Measurements from ENCODE around the gene EPHB2.

EPHB2 gene

GRCh38 chr1:22816803-22817202 is 106.2 kb downstream of the EPHB2 start:
- H4K8ac ChIP-seq (ENCODE audit: low read length) = no peak overlapping the region
- peaks cover 54% of the 10 kb centered on the region for H3K79me1 ChIP-seq (replicated peaks; ENCODE audit: low read length, poor library complexity, severe bottlenecking)
- WGBS = 87% methylated on average over 5 of the region's 5 CpGs
- no peak overlapping the region for H3K4ac ChIP-seq (ENCODE audit: low read depth in 1 of 2, low read length in 2 of 2)
- H3K4me3 ChIP-seq (ENCODE audit: insufficient read depth in 1 of 2, low read depth in 1 of 2, low read length in 2 of 2) = no peak overlapping the region
- no peak overlapping the region for H2BK15ac ChIP-seq (ENCODE audit: low read depth, poor library complexity, severe bottlenecking)
- no peak overlapping the region for H2AFZ ChIP-seq (ENCODE audit: low read depth, low read length)
- no peak overlapping the region for H3K23ac ChIP-seq (ENCODE audit: low read length in 2 of 2)
- H2BK12ac ChIP-seq (ENCODE audit: low read length in 2 of 2) = peak overlapping the region; percentile 28 to 59
- no peaks in the 10 kb centered on the region for H3K9me3 ChIP-seq (ENCODE audit: control insufficient read depth, low read length)
- no peak for DNase-seq
- H4K91ac ChIP-seq (ENCODE audit: low read length) = no peak overlapping the region
- peaks cover 0 to 38% of the 10 kb centered on the region in 2 experiments for H3K36me3 ChIP-seq (ENCODE audit: control insufficient read depth in 1 of 2, insufficient read depth in 2 of 2, low read depth in 1 of 2, low read length in 2 of 2)
- H2BK5ac ChIP-seq (ENCODE audit: low read depth, low read length, poor library complexity, severe bottlenecking) = no peak overlapping the region
- no peak overlapping the region for H3K27ac ChIP-seq (ENCODE audit: low read length, poor library complexity, severe bottlenecking)
- no peak overlapping the region for H2BK120ac ChIP-seq (ENCODE audit: low read depth, low read length)
- H3K18ac ChIP-seq (ENCODE audit: low read depth in 1 of 2, low read length in 2 of 2) = no peak overlapping the region
- H3K14ac ChIP-seq (ENCODE audit: low read length in 2 of 2) = no peak overlapping the region
- H2AK5ac ChIP-seq (ENCODE audit: low read length, severe bottlenecking) = no peak overlapping the region
- H3K4me1 ChIP-seq (ENCODE audit: control insufficient read depth, insufficient read depth, low read depth, low read length) = peaks cover 12% of the 10 kb centered on the region
- no peak overlapping the region for H3K9ac ChIP-seq (ENCODE audit: low read length)
- peaks cover 0 to 8% of the 10 kb centered on the region in 2 experiments for H3K27me3 ChIP-seq (ENCODE audit: control insufficient read depth in 1 of 2, insufficient read depth in 1 of 2, low read length in 2 of 2)
- no peak overlapping the region for H3K4me2 ChIP-seq (ENCODE audit: low read length, poor library complexity, severe bottlenecking)

GRCh38 chr1:22817462-22817861 is 106.8 kb downstream of the EPHB2 start:
- Histone ChIP-seq H3K14ac (ENCODE audit: low read length in 2 of 2) (no peak overlapping the region), H3K4ac (ENCODE audit: low read depth in 1 of 2, low read length in 2 of 2) (peak overlapping the region in 1 of 2 experiments; percentile 63)
- WGBS = 95% methylated on average over 5 of the region's 5 CpGs

GRCh38 chr1:22818061-22818770 is 107.6 kb downstream of the EPHB2 start:
- DNase-seq = no peak

More at GRCh38 chr1:22817462-22817861, 106.8 kb downstream of the EPHB2 start:
- H2BK12ac ChIP-seq (ENCODE audit: low read length in 2 of 2) = peak overlapping the region in 1 of 2 experiments; percentile 52
- no peak overlapping the region for H3K4me2 ChIP-seq (ENCODE audit: low read length, poor library complexity, severe bottlenecking)
- no peak overlapping the region for H2AFZ ChIP-seq (ENCODE audit: low read depth, low read length)
- H3K18ac ChIP-seq (ENCODE audit: low read depth in 1 of 2, low read length in 2 of 2) = peak overlapping the region; percentile 2 to 91
- peaks cover 12% of the 10 kb centered on the region for H3K4me1 ChIP-seq (ENCODE audit: control insufficient read depth, insufficient read depth, low read depth, low read length)
- no peak overlapping the region for H3K9ac ChIP-seq (ENCODE audit: low read length)
- peaks cover 53% of the 10 kb centered on the region for H3K79me1 ChIP-seq (replicated peaks; ENCODE audit: low read length, poor library complexity, severe bottlenecking)
- H2BK15ac ChIP-seq (ENCODE audit: low read depth, poor library complexity, severe bottlenecking) = no peak overlapping the region
- no peak overlapping the region for H3K23ac ChIP-seq (ENCODE audit: low read length in 2 of 2)
- no peak overlapping the region for H2BK5ac ChIP-seq (ENCODE audit: low read depth, low read length, poor library complexity, severe bottlenecking)
- peak overlapping the region; percentile 89 for H4K8ac ChIP-seq (ENCODE audit: low read length)
- no peaks in the 10 kb centered on the region for H3K9me3 ChIP-seq (ENCODE audit: control insufficient read depth, low read length)
- peak overlapping the region; percentile 62 for H2BK120ac ChIP-seq (ENCODE audit: low read depth, low read length)
- no peak overlapping the region for H2AK5ac ChIP-seq (ENCODE audit: low read length, severe bottlenecking)
- no peak overlapping the region for H3K27ac ChIP-seq (ENCODE audit: low read length, poor library complexity, severe bottlenecking)
- peaks cover 0 to 2% of the 10 kb centered on the region in 2 experiments for H3K27me3 ChIP-seq (ENCODE audit: control insufficient read depth in 1 of 2, insufficient read depth in 1 of 2, low read length in 2 of 2)
- H4K91ac ChIP-seq (ENCODE audit: low read length) = peak overlapping the region; percentile 90
- no peak for DNase-seq
- no peak overlapping the region for H3K4me3 ChIP-seq (ENCODE audit: insufficient read depth in 1 of 2, low read depth in 1 of 2, low read length in 2 of 2)
- peaks cover 0 to 33% of the 10 kb centered on the region in 2 experiments for H3K36me3 ChIP-seq (ENCODE audit: control insufficient read depth in 1 of 2, insufficient read depth in 2 of 2, low read depth in 1 of 2, low read length in 2 of 2)

GRCh38 chr1:22819361-22819760 is 108.7 kb downstream of the EPHB2 start:
- H3K9ac ChIP-seq (ENCODE audit: low read length) = no peak overlapping the region
- no peak overlapping the region for H2AFZ ChIP-seq (ENCODE audit: low read depth, low read length)
- H4K8ac ChIP-seq (ENCODE audit: low read length) = no peak overlapping the region
- H2BK15ac ChIP-seq (ENCODE audit: low read depth, poor library complexity, severe bottlenecking) = peak overlapping the region; percentile 68
- no peak overlapping the region for H2AK5ac ChIP-seq (ENCODE audit: low read length, severe bottlenecking)
- H2BK5ac ChIP-seq (ENCODE audit: low read depth, low read length, poor library complexity, severe bottlenecking) = no peak overlapping the region
- peak overlapping the region in 1 of 2 experiments; percentile 35 for H3K18ac ChIP-seq (ENCODE audit: low read depth in 1 of 2, low read length in 2 of 2)
- H4K91ac ChIP-seq (ENCODE audit: low read length) = no peak overlapping the region
- H3K79me1 ChIP-seq (replicated peaks; ENCODE audit: low read length, poor library complexity, severe bottlenecking) = peaks cover 50% of the 10 kb centered on the region
- no peak overlapping the region for H2BK12ac ChIP-seq (ENCODE audit: low read length in 2 of 2)
- H3K27me3 ChIP-seq (ENCODE audit: control insufficient read depth in 1 of 2, insufficient read depth in 1 of 2, low read length in 2 of 2) = peaks cover 0 to 3% of the 10 kb centered on the region in 2 experiments
- no peak overlapping the region for H3K4me2 ChIP-seq (ENCODE audit: low read length, poor library complexity, severe bottlenecking)
- H3K9me3 ChIP-seq (ENCODE audit: control insufficient read depth, low read length) = no peaks in the 10 kb centered on the region
- 89% methylated on average over 4 of the region's 4 CpGs for WGBS
- H3K23ac ChIP-seq (ENCODE audit: low read length in 2 of 2) = no peak overlapping the region
- no peak overlapping the region for H2BK120ac ChIP-seq (ENCODE audit: low read depth, low read length)
- H3K14ac ChIP-seq (ENCODE audit: low read length in 2 of 2) = no peak overlapping the region
- no peak for DNase-seq
- no peak overlapping the region for H3K27ac ChIP-seq (ENCODE audit: low read length, poor library complexity, severe bottlenecking)
- H3K4me1 ChIP-seq (ENCODE audit: control insufficient read depth, insufficient read depth, low read depth, low read length) = peaks cover 12% of the 10 kb centered on the region
- H3K4me3 ChIP-seq (ENCODE audit: insufficient read depth in 1 of 2, low read depth in 1 of 2, low read length in 2 of 2) = no peak overlapping the region
- H3K36me3 ChIP-seq (ENCODE audit: control insufficient read depth in 1 of 2, insufficient read depth in 2 of 2, low read depth in 1 of 2, low read length in 2 of 2) = peaks cover 0 to 30% of the 10 kb centered on the region in 2 experiments
- H3K4ac ChIP-seq (ENCODE audit: low read depth in 1 of 2, low read length in 2 of 2) = no peak overlapping the region

More at GRCh38 chr1:22818061-22818770, 107.6 kb downstream of the EPHB2 start:
- H3K4me2 ChIP-seq (ENCODE audit: low read length, poor library complexity, severe bottlenecking) = no peak overlapping the region
- no peak overlapping the region for H3K27ac ChIP-seq (ENCODE audit: low read length, poor library complexity, severe bottlenecking)
- no peak overlapping the region for H2AFZ ChIP-seq (ENCODE audit: low read depth, low read length)
- no peak overlapping the region for H2AK5ac ChIP-seq (ENCODE audit: low read length, severe bottlenecking)
- H3K23ac ChIP-seq (ENCODE audit: low read length in 2 of 2) = no peak overlapping the region
- H3K79me1 ChIP-seq (replicated peaks; ENCODE audit: low read length, poor library complexity, severe bottlenecking) = peaks cover 55% of the 10 kb centered on the region
- no peak overlapping the region for H3K9ac ChIP-seq (ENCODE audit: low read length)
- no peak overlapping the region for H2BK5ac ChIP-seq (ENCODE audit: low read depth, low read length, poor library complexity, severe bottlenecking)
- peak overlapping the region; percentile 90 for H4K91ac ChIP-seq (ENCODE audit: low read length)
- peaks cover 0 to 35% of the 10 kb centered on the region in 2 experiments for H3K36me3 ChIP-seq (ENCODE audit: control insufficient read depth in 1 of 2, insufficient read depth in 2 of 2, low read depth in 1 of 2, low read length in 2 of 2)
- H2BK120ac ChIP-seq (ENCODE audit: low read depth, low read length) = peak overlapping the region; percentile 62
- peak overlapping the region; percentile 26 for H2BK15ac ChIP-seq (ENCODE audit: low read depth, poor library complexity, severe bottlenecking)
- peaks cover 12% of the 10 kb centered on the region for H3K4me1 ChIP-seq (ENCODE audit: control insufficient read depth, insufficient read depth, low read depth, low read length)
- no peak overlapping the region for H3K4ac ChIP-seq (ENCODE audit: low read depth in 1 of 2, low read length in 2 of 2)
- H2BK12ac ChIP-seq (ENCODE audit: low read length in 2 of 2) = peak overlapping the region; percentile 29 to 64
- no peaks in the 10 kb centered on the region for H3K9me3 ChIP-seq (ENCODE audit: control insufficient read depth, low read length)
- H3K18ac ChIP-seq (ENCODE audit: low read depth in 1 of 2, low read length in 2 of 2) = peak overlapping the region; percentile 63 to 91
- H3K4me3 ChIP-seq (ENCODE audit: insufficient read depth in 1 of 2, low read depth in 1 of 2, low read length in 2 of 2) = no peak overlapping the region
- H3K27me3 ChIP-seq (ENCODE audit: control insufficient read depth in 1 of 2, insufficient read depth in 1 of 2, low read length in 2 of 2) = no peaks in the 10 kb centered on the region
- no peak overlapping the region for H3K14ac ChIP-seq (ENCODE audit: low read length in 2 of 2)
- H4K8ac ChIP-seq (ENCODE audit: low read length) = peak overlapping the region; percentile 70
- WGBS = 80% methylated on average over 11 of the region's 11 CpGs

Data from mesenchymal stem cell (in vitro differentiated cells and primary cell).